Glomerular endothelial cell (primary cell): ENCODE measurements around the gene GLMN. TPM values are rescaled to one million over a fixed set of nuclear protein-coding genes. Genes with fewer than 3 reads are reported as not detected.

Experiments
- DNase-seq: peaks from one replicate; pipeline ENCODE4 v3.0.0-alpha.2; 2011; ENCODE audit warnings: low read depth, low spot score; ENCODE audit errors: extremely low read depth
- total RNA-seq: library from RNA; depleted of rRNA; stranded (reverse); fragments of >200 nt; gene quantifications from 2 replicates; pipeline ENCODE4 v1.2.3, GENCODE V29; 2015

The GLMN gene, protein sequence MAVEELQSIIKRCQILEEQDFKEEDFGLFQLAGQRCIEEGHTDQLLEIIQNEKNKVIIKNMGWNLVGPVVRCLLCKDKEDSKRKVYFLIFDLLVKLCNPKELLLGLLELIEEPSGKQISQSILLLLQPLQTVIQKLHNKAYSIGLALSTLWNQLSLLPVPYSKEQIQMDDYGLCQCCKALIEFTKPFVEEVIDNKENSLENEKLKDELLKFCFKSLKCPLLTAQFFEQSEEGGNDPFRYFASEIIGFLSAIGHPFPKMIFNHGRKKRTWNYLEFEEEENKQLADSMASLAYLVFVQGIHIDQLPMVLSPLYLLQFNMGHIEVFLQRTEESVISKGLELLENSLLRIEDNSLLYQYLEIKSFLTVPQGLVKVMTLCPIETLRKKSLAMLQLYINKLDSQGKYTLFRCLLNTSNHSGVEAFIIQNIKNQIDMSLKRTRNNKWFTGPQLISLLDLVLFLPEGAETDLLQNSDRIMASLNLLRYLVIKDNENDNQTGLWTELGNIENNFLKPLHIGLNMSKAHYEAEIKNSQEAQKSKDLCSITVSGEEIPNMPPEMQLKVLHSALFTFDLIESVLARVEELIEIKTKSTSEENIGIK
- total RNA-seq, result 9.0 and 11.7 TPM in 2 replicates

GRCh38 chr1:92298573-92299476, at the start of gene GLMN, which contains the start of gene RPAP2:
GLMN (minus strand) TSS chr1:92298987; CDS start chr1:92297999, 988 bp downstream.
RPAP2 (plus strand) TSS chr1:92299059; CDS start chr1:92299074, 15 bp downstream.
- no peak for DNase-seq

- DNase-seq, result no peak
Observed at GRCh38 chr1:92346866-92347640, 48.3 kb upstream of the GLMN start.

GRCh38 chr1:92343061-92343460, 44.3 kb upstream of the GLMN start:
- no peak for DNase-seq

GRCh38 chr1:92342401-92342800, 43.6 kb upstream of the GLMN start:
- no peak for DNase-seq

DNA sequence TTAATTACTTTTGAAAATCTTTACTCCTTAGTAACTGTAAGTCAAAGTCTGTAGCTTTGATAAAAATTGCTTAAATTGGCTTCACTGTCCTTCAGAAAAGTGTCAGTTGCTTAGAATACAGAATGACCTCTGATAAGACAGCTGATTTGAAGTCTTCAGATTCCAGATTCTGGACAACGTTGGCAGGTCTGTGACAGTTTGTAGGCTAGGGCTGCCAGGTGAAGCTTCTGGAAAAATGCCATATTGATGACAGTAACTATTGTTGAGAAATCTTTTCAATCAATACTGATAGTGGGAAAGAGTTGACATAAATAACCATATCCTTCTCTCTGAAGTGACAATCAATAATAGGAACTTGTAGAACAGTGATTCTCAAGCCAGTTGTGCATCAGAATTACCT, 41.4 kb upstream of the GLMN start:
- no peak for DNase-seq

- no peak for DNase-seq
Observed at GRCh38 chr1:92333668-92334067, 34.9 kb upstream of the GLMN start.

DNA sequence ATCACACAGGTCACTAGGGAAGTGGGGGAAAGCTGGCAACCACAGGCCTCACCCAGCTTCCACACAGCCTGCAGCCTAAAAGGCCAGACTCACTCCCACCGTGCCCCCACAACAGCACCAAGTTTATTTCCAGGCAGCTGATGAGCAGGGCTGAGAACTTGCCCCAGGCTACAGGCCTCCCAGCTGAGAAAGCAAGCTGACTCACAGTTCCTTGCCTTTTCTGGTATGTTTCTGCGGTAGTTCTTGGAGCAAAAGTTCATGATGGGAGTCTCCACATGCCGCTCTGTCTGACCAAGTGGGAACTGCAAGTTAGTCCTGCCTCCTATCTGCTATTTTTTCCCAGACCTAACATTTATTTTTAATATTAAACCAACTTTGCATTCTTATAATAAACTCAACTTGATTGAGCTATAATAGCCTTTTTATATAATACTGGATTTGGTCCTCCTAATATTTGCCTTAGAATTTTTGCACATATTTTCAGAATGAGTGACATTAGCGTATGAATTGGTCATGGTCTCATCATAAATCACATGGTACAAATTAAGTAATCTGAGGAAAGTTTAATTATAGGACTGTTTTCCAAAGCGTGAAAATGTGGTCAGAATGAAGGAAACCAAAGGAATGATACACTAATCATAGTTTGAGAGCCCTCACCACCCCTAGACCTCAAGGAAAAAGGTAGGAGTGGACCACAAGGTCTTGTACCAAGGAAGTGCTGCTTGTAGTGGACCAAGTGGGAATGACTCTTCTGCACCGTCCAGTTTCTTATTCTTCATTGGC, 30.8 kb upstream of the GLMN start:
- no peak for DNase-seq

- no peak for DNase-seq
Observed at GRCh38 chr1:92327794-92328193, 29.0 kb upstream of the GLMN start.

- DNase-seq, result no peak
Observed at GRCh38 chr1:92326681-92327080, 27.9 kb upstream of the GLMN start.

GRCh38 chr1:92324784-92325183, 26.0 kb upstream of the GLMN start:
- no peak for DNase-seq

DNA sequence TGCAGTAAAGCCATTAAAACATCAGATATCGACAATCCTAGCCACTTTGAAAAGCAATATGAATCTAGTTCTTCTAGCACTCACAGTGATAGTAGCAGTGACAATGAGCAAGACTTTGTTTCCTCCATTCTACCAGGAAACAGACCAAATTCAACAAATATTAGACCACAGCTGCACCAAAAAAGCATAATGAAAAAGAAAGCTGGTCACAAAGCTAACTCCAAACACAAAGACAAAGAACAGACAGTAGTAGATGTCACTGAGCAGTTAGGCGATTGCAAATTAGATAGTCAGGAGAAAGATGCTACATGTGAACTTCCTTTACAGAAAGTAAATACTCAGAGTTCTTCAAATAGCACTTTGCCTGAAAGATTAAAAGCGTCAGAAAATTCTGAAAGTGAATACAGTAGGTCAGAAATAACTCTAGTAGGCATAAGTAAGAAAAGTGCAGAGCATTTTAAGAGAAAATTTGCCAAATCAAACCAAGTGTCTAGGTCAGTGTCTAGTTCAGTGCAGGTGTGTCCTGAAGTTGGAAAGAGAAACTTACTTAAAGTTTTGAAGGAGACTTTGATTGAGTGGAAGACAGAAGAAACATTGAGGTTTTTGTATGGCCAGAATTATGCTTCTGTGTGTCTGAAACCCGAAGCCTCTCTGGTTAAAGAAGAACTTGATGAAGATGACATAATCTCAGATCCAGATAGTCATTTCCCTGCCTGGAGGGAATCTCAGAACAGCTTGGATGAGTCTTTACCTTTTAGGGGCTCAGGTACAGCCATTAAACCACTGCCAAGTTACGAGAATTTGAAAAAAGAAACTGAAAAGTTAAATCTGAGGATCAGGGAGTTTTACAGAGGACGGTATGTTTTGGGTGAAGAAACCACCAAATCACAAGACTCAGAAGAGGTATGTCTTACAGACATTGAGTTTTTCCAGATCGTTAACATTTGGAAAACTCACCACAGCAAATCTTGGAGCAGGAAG, 25.0 kb upstream of the GLMN start:
- DNase-seq, result no peak

DNA sequence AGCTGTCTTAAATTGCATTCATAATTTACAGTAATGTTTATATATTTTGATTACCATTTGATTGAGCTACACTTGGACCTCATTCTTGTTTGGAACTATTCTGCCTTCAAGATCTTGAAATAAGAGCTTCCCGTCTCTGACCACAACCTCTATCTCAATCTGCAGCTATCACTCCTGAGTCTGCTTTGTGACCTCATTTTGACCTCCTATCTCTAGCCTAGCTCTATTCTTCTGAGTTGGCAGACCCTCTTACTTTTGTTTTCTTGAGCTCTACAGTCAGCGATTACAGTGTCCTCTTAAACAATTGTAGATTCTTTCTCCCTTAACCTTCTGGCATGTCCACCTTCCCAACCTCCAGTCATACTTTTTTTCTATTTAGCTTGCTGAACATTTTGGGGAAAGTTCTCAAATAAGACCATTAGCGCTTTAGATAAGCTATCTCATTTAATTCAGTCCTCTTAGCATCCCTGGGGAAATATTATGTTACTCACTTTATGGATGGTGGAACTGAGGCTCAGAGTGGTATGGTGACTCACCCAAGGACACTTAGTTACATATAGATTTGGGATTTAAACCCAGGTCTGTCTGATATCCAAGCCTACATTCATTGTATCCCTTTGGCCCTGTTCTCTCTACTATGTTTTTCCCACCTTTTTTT, 19.2 kb upstream of the GLMN start:
- DNase-seq, result peak; percentile 70

DNA sequence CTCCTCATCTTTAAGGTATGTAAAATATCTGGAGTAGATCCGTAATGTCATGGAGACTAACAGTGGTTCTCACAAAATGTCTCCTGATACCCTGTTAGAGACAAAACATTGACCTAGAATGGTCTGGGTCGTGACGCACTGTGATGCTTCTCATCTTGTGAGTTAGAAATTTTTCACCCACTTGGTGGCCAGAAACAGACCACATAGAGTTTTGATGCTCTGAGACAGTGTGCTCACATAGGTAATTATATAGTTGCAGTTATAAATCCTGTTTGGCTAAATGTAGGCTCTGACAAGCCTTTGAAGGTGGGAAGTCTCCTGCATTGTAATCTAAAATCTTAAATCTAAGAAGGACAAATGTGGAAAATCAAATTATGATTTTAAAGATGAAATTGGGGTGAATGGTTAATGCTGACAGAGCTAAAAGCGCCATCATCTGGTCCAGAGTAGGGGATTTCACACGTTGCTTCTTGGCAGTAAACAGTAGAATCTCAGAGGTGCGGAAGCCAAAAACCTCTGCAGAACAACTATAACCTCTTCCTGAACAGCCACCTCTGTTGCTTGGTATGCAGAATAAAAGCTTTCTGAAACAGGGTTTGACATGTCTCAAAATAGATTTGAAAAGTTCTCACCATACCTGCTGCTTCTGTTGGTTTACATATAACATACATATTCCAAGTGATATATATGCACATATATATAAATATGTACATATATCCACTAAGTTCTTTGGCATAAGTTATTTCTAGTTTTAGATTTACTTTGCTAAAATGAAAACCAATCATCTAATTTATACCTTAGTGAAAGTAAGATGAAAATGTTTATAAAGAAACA, 17.2 kb upstream of the GLMN start:
- no peak for DNase-seq

DNA sequence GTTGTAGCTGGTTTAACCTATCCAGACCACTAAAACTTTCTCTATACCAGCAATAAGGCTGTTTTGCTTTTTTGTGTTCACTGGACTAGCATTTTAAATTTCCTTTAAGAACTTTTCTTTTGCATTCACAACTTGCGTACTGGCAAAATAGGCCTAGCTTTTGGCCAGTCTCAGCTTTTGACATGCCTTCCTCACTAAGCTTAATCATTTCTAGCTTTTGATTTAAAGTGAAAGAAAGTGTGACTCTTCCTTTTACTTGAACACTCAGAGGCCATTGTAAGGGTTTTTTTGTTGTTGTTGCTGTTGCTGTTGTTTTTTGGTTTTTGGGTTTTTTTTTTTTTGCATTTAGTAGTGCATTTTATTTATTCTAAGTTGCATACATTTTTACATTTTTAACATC, 15.2 kb upstream of the GLMN start:
- no peak for DNase-seq

- DNase-seq, result no peak
Observed at GRCh38 chr1:92310185-92310597, 11.4 kb upstream of the GLMN start.

DNA sequence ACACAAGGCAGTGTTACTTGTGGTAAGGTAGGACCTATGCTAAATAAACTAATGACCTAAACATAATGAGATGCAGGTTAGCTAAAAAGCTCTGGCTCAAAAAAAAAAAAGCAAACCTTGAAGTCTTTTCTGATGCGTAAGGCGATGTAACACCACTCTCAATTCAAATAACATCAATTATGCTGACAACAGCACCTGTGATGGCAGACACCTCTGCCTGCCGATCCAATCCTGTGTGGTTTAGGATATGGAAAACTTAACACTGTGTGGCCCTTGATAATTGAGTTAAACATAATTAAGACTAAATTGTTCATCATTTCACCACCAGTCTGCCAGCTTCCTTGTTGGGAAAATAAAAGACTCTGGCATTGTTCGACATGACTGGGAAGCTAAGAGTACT, 9.2 kb upstream of the GLMN start:
- no peak for DNase-seq

DNA sequence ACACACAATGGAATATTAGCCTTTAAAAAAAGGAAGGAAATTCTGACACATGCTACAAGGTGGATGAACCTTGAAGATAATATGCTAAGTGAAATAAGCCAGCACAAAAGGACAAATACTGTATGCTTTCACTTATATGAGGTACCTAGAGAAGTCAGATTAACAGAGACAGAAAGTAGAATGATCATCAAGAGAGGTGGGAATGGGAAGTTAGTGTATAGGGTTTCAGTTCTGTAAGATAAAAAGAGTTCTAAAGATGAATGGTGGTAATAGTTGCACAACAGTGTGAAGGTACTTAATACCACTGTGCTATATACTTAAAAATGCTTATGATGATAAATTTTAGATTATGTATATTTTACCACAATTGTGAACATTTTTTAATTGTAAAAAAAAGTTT, 7.2 kb upstream of the GLMN start:
- DNase-seq, result no peak
